K562 (cell line): Measurements from ENCODE around the gene BHLHE23. TPM values are rescaled to one million over a fixed set of nuclear protein-coding genes. Genes with fewer than 3 reads are reported as not detected.

Experiments
- ATAC-seq: fragments of 200-7000 bp; cut with Tn5 transposase; 3 replicates; pipeline ENCODE4 v1.9.1; 2020; ENCODE audit warnings: moderate library complexity
- BruUV-seq: library from RNA; stranded (reverse); fragments of 400-500 nt; replicated peaks from 2 replicates; lab custom pipeline; 2021; lab: Mats Ljungman, UMichigan
- CTCF ChIA-PET: fragments of 300-600 bp; formaldehyde crosslinking; extraction: SDS; loops from one replicate; lab custom pipeline; 2021; ENCODE audit warnings: low intra/inter-chr PET ratio; lab: Yijun Ruan, JAX
- POLR2A ChIA-PET: fragments of 300-600, 350-650 bp; sonication (Branson Sonifier 250); formaldehyde crosslinking; extraction: SDS; loops from one replicate; lab custom pipeline; 2021; ENCODE audit warnings: antibody characterized with exemption, inconsistent platforms; lab: Yijun Ruan, JAX
- DNase-seq, 4 experiments: peaks; one replicate each; pipeline versions ENCODE4 v3.0.0 to v3.0.0-alpha.2; 2011 to 2018; ENCODE audit warnings: low spot score in 3 of 4, mixed read lengths in 3 of 4; ENCODE audit errors: extremely low read depth in 1 of 4
- FAIRE-seq: peaks from 2 replicates; lab custom pipeline; 2011; peaks lifted over from hg19 to GRCh38; lab: Jason Lieb, UNC
- H2AFZ ChIP-seq: 2 replicates; pipeline ENCODE4 v1.6.0; 2011; ENCODE audit warnings: low read depth, low read length, control low read depth, inconsistent platforms
- H3K27ac ChIP-seq: fragments of 200-600 bp; 3 replicates; pipeline ENCODE4 v1.8.0; 2011; ENCODE audit warnings: low read depth, mild to moderate bottlenecking, control low read depth, inconsistent platforms, low read length, moderate library complexity, mixed read lengths; ENCODE audit errors: extremely low read depth
- H3K27me3 ChIP-seq, 2 experiments: fragments of 300-600 bp in 1 of 2; 2 replicates in 1 of 2; 3 replicates in 1 of 2; pipeline versions ENCODE4 v1.6.0 to v1.8.0; 2011; ENCODE audit warnings: inconsistent platforms in 2 of 2, low read length in 2 of 2, mild to moderate bottlenecking in 1 of 2, mixed read lengths in 1 of 2, moderate library complexity in 1 of 2; ENCODE audit not compliant: control insufficient read depth in 2 of 2, insufficient read depth in 2 of 2
- H3K36me3 ChIP-seq: fragments of 300-600 bp; 3 replicates; pipeline ENCODE4 v1.8.0; 2011; ENCODE audit warnings: mild to moderate bottlenecking, low read length, inconsistent platforms; ENCODE audit not compliant: control insufficient read depth, insufficient read depth
- H3K4me1 ChIP-seq, 2 experiments: fragments of 200-600 bp in 1 of 2; replicated peaks in 1 of 2; 2 replicates in 1 of 2; 3 replicates in 1 of 2; pipeline versions ENCODE4 v1.5.1 to v1.8.0; 2011; ENCODE audit warnings: inconsistent platforms in 2 of 2, low read length in 2 of 2, mild to moderate bottlenecking in 1 of 2, mixed read lengths in 1 of 2, moderate library complexity in 1 of 2; ENCODE audit not compliant: control insufficient read depth in 2 of 2, insufficient read depth in 2 of 2
- H3K4me2 ChIP-seq: 2 replicates; pipeline ENCODE4 v1.6.1; 2011; ENCODE audit warnings: low read length, control low read depth, inconsistent platforms, mixed read lengths; ENCODE audit not compliant: insufficient read depth
- H3K4me3 ChIP-seq: fragments of 200-600 bp; sonication (generic), shearing (Covaris generic); 2 replicates; pipeline ENCODE4 v1.5.1; 2016; ENCODE audit warnings: control low read depth, inconsistent platforms
- H3K79me2 ChIP-seq: fragments of 200-600 bp; 3 replicates; pipeline ENCODE4 v1.8.0; 2011; ENCODE audit warnings: low read length, inconsistent platforms; ENCODE audit not compliant: control insufficient read depth, insufficient read depth
- H3K9ac ChIP-seq, 2 experiments: 2 replicates each; pipeline versions ENCODE4 v1.6.0 to v1.6.1; 2011; ENCODE audit warnings: low read depth in 2 of 2, low read length in 2 of 2, control low read depth in 1 of 2, inconsistent platforms in 1 of 2, mild to moderate bottlenecking in 1 of 2, mixed read lengths in 1 of 2; ENCODE audit not compliant: insufficient read depth in 1 of 2
- H3K9me1 ChIP-seq: one replicate; pipeline ENCODE4 v1.6.0; 2011; ENCODE audit warnings: inconsistent platforms, mild to moderate bottlenecking, low read length, moderate library complexity; ENCODE audit not compliant: control insufficient read depth, insufficient read depth
- H3K9me3 ChIP-seq: replicated peaks from 2 replicates; pipeline ENCODE4 v1.5.1; 2011; ENCODE audit warnings: low read depth, low read length, inconsistent platforms; ENCODE audit not compliant: control insufficient read depth, insufficient read depth
- H4K20me1 ChIP-seq: replicated peaks from 2 replicates; pipeline ENCODE4 v1.6.1; 2011; ENCODE audit warnings: low read length, inconsistent platforms, mixed read lengths; ENCODE audit not compliant: control insufficient read depth, insufficient read depth
- ADNP ChIP-seq: fragments of 200-800 bp; sonication (Bioruptor generic); IDR thresholded peaks from 2 replicates; pipeline ENCODE4 v1.6.1; 2016; ENCODE audit warnings: missing genetic modification characterization, missing compliant biosample characterization
- ARNT ChIP-seq, 2 experiments: fragments of 450-650 bp; IDR thresholded peaks; 2 replicates each; pipeline ENCODE4 v1.6.1; 2016; ENCODE audit warnings: mild to moderate bottlenecking in 1 of 2
- CBFB ChIP-seq: sonication (generic); formaldehyde crosslinking; IDR thresholded peaks from 2 replicates; pipeline ENCODE4 v1.4.0; 2020; ENCODE audit warnings: mild to moderate bottlenecking, missing genetic modification reagents
- DIDO1 ChIP-seq: fragments of 450-650 bp; IDR thresholded peaks from 2 replicates; pipeline ENCODE4 v1.6.1; 2016; ENCODE audit warnings: low read depth, missing biosample characterization, missing genetic modification characterization
- EP300 ChIP-seq: IDR thresholded peaks from 2 replicates; pipeline ENCODE4 v1.6.1; 2012; ENCODE audit warnings: low read length, improper control_type of control experiment
- MAFG ChIP-seq: fragments of 450-650 bp; conservative IDR thresholded peaks from 2 replicates; pipeline ENCODE4 v1.6.1; 2016; ENCODE audit warnings: missing genetic modification characterization, missing compliant biosample characterization
- MYC ChIP-seq, 2 experiments: fragments of 250-450 bp in 1 of 2; sonication (Bioruptor Pico) in 1 of 2; IDR thresholded peaks; 2 replicates each; pipeline versions ENCODE4 v1.5.1 to v1.6.1; 2012 to 2021; ENCODE audit warnings: low read depth in 2 of 2, borderline replicate concordance in 1 of 2, improper control_type of control experiment in 1 of 2, low read length in 1 of 2, mild to moderate bottlenecking in 1 of 2, moderate library complexity in 1 of 2
- PCBP1 ChIP-seq: fragments of 200-400 bp; formaldehyde crosslinking; IDR thresholded peaks from 2 replicates; pipeline ENCODE4 v1.6.1; 2018; ENCODE audit warnings: mild to moderate bottlenecking, low read depth, low read length; ENCODE audit not compliant: poor library complexity, severe bottlenecking
- RAD51 ChIP-seq: fragments of 450-650 bp; IDR thresholded peaks from 2 replicates; pipeline ENCODE4 v1.7.1; 2016; ENCODE audit warnings: low read depth, mild to moderate bottlenecking, borderline replicate concordance
- SRSF7 ChIP-seq: fragments of 200-400 bp; formaldehyde crosslinking; optimal IDR thresholded peaks from 2 replicates; pipeline ENCODE3; 2017; ENCODE audit warnings: mild to moderate bottlenecking, low read depth, low read length
- TAF1 ChIP-seq: IDR thresholded peaks from 2 replicates; pipeline ENCODE4 v1.6.1; 2011; ENCODE audit warnings: mild to moderate bottlenecking, low read length, moderate library complexity; ENCODE audit not compliant: insufficient read depth, control insufficient read depth, severe bottlenecking; ENCODE audit errors: extremely low read depth
- ZC3H4 ChIP-seq: sonication (generic); formaldehyde crosslinking; IDR thresholded peaks from 2 replicates; pipeline ENCODE4 v1.9.0; 2021; ENCODE audit warnings: missing genetic modification reagents, borderline replicate concordance
- ZSCAN29 ChIP-seq: fragments of 450-650 bp; IDR thresholded peaks from 2 replicates; pipeline ENCODE4 v1.6.1; 2017
- WGBS: fragments of 100-300 bp; shearing (Covaris generic); methylation state at CpG from one replicate; pipeline ENCODE4 v1.1.6; 2016; ENCODE audit warnings: low coverage, mixed read lengths; ENCODE audit not compliant: insufficient coverage; ENCODE audit errors: missing lambda C conversion rate; 5-methylcytosine and 5-hydroxymethylcytosine counted together
- in situ Hi-C: fragments of 300-500 bp; cut with MboI; formaldehyde crosslinking; loops from 4 replicates; pipeline ENCODE4 v1.15.0; 2018; ENCODE audit warnings: inconsistent platforms, mixed read lengths
- intact Hi-C: fragments of 100-400 bp; cut with micrococcal nuclease; formaldehyde crosslinking; loops from 2 replicates; pipeline ENCODE4 v1.14.2; 2022
- polyA plus RNA-seq, 8 experiments: library from polyadenylated mRNA; depleted of rRNA in 4 of 8; stranded (reverse) in 5 of 8; unstranded in 3 of 8; fragments of >200 nt; fragmentation: Nextera tagmentation in 2 of 8; fragmentation: Illumina TruSeq in 1 of 8; extraction: Ambion mirVana in 2 of 8; extraction: Trizol in 1 of 8; gene quantifications; 2 replicates each; pipeline versions ENCODE4 v1.2.1 to v1.2.3, GENCODE V29; 2011 to 2014; ENCODE audit warnings: inconsistent platforms in 1 of 8, missing spikeins in 1 of 8
- total RNA-seq, 7 experiments: library from RNA; depleted of rRNA in 6 of 7; stranded (reverse); fragments of >200 nt in 6 of 7; fragmentation: Illumina TruSeq in 2 of 7; extraction: Trizol in 2 of 7; gene quantifications; 2 replicates each; pipeline versions ENCODE4 v1.2.1 to v1.2.3, GENCODE V29; 2011 to 2021; ENCODE audit warnings: low replicate concordance in 1 of 7
- TF ChIP-seq, protein P1 (sequence below): fragments of 250-450 bp; sonication (Bioruptor Pico); IDR thresholded peaks from 2 replicates; pipeline ENCODE4 v1.5.0; 2021; ENCODE audit warnings: mild to moderate bottlenecking, moderate library complexity
- TF ChIP-seq, protein P2 (sequence below): fragments of 450-650 bp; IDR thresholded peaks from 2 replicates; pipeline ENCODE4 v1.6.1; 2016; ENCODE audit warnings: low read depth, mild to moderate bottlenecking, moderate library complexity
- TF ChIP-seq, protein P3 (sequence below), 3 experiments: fragments of 200-800 bp in 1 of 3; sonication (Bioruptor generic) in 1 of 3; sonication (generic) in 1 of 3; formaldehyde crosslinking in 1 of 3; IDR thresholded peaks; 2 replicates each; pipeline versions ENCODE4 v1.6.1 to v1.8.0; 2016 to 2022; ENCODE audit warnings: mild to moderate bottlenecking in 2 of 3, missing compliant biosample characterization in 2 of 3, missing genetic modification characterization in 2 of 3, missing genetic modification reagents in 1 of 3

The BHLHE23 gene
- total and polyA plus RNA-seq, 9 of the 15 experiments (the other 6 are each of a cell fraction or from before 2014, with no cell fraction given) = not detected

DNA sequence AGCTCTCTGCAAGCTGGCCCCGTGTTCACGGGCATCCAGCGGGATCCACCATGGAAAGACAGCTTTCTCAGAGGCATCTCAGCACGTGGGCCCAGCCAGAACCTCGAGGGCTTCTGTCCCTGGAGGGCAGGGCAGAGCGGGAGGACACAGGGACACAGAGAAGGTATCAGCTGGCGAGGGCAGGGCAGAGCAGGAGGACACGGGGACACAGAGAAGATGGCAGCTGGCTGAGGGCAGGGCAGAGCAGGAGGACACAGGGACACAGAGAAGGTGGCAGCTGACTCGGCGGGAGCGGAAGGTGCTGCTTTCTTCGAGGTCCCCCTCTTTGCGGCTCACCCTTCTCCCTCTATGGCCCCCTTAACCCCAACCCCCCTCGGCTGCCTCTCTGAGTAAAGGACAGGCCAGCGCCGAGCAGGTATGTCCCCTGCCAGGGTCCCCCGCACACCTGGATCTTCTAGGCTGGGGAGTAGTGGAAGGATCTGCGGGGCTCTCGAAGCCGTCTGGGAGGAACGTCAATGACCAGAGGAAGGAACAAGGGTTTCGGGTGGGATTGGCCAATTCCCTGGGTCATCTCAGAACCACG, 28.9 kb upstream of the BHLHE23 start:
- Histone ChIP-seq H3K4me3 (no peak overlapping the region), H3K4me1 (peaks cover 0 to 18% of the 10 kb centered on the region in 2 experiments; a peak in 3 of 5 replicates), H3K27me3 (peaks cover 29 to 65% of the 10 kb centered on the region in 2 experiments; a peak in 4 of 5 replicates), H3K27ac (no peak overlapping the region), H3K9me1 (no peaks in the 10 kb centered on the region), H3K36me3 (no peaks in the 10 kb centered on the region), H3K9ac (no peak overlapping the region), H4K20me1 (no peaks in the 10 kb centered on the region), H3K4me2 (no peak overlapping the region), H3K9me3 (peaks cover 2% of the 10 kb centered on the region; the same call in 1 of the 2 replicates), H3K79me2 (no peaks in the 10 kb centered on the region), H2AFZ (no peak overlapping the region)
- ChIA-PET POLR2A (no interaction called here), CTCF (no interaction called here)
- DNase-seq (no peak), FAIRE-seq (no peak), ATAC-seq (no peak)
- BruUV-seq = no TSS peak
- in situ Hi-C loops (no loop called here), intact Hi-C loops (no loop called here)
- WGBS = 5% methylated on average over 20 of the region's 23 CpGs
- TF ChIP-seq ZSCAN29 (no peak), ZC3H4 (CRISPR knock-in tag) (no peak), SRSF7 (no peak), MAFG (tag) (no peak), PCBP1 (no peak), EP300 (no peak), MYC (IDR thresholded peaks at IDR 0.05; ENCODE audit: low read depth, low read length) (no peak), MYC (CRISPR knock-in tag; IDR thresholded peaks at IDR 0.05; ENCODE audit: borderline replicate concordance, low read depth) (no peak), RAD51 (no peak), DIDO1 (no peak), CBFB (no peak), ARNT (IDR thresholded peaks at IDR 0.05) (no peak), ADNP (tag) (no peak), TAF1 (no peak)
- TF ChIP-seq, protein P1, sequence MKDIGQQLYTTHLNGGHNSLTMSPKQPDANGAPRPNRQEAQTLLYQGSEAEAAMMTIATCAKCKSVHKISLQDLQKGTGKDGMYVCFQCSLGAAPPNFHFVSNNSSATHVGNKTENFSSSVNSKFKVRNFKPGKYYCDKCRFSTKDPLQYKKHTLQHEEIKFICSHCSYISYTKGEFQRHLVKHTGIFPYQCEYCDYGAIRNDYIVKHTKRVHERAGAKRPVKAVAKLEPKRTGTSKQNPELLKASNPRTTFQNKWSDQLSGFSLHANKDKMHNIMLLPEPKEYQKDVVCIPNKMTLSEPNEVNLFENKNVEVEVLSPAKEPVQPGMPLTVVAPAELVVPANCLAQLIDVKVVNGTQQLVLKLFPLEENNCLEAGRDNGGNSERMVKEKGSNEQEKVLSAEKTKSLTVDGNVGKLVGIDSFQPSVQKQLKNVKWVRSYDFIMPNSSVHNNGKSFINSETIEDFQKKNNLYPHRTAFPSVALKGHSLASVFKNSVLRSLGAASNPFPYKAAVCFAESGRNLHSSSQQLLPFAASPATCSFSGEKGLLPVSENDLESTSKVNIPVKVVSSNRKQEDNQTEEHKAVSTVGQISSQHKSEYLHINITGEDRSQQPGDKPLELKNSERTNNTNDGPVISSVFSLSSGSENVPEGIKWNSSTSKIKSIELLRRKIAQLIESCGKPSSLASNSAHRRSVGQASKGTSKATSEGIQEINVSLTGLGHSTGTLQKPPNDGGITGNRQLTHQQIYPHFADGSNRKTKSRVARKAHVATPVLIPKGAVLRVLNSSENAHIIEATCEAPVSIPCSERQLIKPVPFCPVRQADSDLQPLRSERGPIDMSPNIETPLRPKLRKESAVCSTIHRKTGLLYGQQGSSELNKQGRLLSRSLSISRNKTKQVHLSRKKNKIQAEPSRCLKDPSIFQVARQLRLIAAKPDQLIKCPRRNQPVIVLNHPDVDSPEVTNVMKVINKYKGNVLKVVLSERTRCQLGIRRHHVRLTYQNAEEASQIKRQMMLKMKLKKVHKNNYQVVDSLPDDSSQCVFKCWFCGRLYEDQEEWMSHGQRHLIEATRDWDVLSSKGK (CRISPR knock-in tag) = no peak
- TF ChIP-seq, protein P2, sequence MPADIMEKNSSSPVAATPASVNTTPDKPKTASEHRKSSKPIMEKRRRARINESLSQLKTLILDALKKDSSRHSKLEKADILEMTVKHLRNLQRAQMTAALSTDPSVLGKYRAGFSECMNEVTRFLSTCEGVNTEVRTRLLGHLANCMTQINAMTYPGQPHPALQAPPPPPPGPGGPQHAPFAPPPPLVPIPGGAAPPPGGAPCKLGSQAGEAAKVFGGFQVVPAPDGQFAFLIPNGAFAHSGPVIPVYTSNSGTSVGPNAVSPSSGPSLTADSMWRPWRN = no peak
- TF ChIP-seq, protein P3, sequence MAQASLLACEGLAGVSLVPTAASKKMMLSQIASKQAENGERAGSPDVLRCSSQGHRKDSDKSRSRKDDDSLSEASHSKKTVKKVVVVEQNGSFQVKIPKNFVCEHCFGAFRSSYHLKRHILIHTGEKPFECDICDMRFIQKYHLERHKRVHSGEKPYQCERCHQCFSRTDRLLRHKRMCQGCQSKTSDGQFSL (CRISPR knock-in tag; IDR thresholded peaks at IDR 0.05) = no peak
- TF ChIP-seq, protein P3 (tag; IDR thresholded peaks at IDR 0.05) = no peak
